HG03432 (cell line): Measurements from ENCODE around the gene DHTKD1.
"Not testable (repeated sequence)": the region's sequence is repeated elsewhere in the genome, so short reads cannot be mapped to it uniquely, and the experiment has no call there.

Experiments used
- ATAC-seq: cut with Tn5 transposase; IDR thresholded peaks from one replicate; pipeline ENCODE4 v1.9.1; 2021; ENCODE audit warnings: mild to moderate bottlenecking, moderate library complexity; ENCODE audit not compliant: unreplicated experiment

The DHTKD1 gene

DNA sequence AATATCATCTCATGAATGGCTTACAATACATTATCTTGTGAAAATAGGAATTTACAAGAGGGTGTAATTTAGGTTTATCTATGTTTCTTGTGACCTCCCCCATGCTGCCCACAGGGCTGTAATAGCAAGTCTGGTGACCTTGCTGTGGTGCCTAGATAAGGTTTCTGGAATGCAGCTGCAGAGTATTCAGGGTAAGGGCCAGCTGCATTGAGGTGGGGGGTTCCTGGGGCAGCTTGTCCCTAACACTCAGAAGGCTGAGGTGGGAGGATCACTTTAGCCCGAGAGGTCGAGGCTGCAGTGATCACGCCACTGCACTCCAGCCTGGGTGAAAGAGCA lies 5.3 kb upstream of the DHTKD1 start:
- no peak for ATAC-seq

DNA sequence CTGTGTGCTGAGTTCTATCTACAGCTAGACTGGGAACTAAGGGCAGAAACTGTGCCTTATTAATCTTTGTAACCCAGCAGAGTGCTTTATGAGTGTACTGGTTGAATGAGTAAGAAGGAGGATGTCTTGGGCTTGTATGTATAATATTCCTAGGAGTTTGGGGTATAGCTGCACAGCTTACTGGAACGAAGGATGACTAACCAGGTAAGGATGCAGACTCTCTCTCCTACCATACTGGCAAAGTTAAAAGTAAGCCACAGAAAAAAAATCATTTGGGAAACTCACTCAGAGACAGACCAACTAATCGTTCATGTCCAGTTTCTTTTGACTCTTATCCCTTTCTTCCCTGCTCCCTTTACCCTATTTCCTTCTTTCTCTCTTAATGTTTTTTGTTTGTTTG lies 1.4 kb upstream of the DHTKD1 start:
- ATAC-seq: no peak

- not testable (repeated sequence) for ATAC-seq
Measured at GRCh38 chr10:12071441-12071840, 2.7 kb downstream of the DHTKD1 start.

- no peak for ATAC-seq
Measured at GRCh38 chr10:12073526-12073925, 4.8 kb downstream of the DHTKD1 start.

GRCh38 chr10:12077580-12078180 lies 8.9 kb downstream of the DHTKD1 start:
- ATAC-seq: peak; percentile 38

DNA sequence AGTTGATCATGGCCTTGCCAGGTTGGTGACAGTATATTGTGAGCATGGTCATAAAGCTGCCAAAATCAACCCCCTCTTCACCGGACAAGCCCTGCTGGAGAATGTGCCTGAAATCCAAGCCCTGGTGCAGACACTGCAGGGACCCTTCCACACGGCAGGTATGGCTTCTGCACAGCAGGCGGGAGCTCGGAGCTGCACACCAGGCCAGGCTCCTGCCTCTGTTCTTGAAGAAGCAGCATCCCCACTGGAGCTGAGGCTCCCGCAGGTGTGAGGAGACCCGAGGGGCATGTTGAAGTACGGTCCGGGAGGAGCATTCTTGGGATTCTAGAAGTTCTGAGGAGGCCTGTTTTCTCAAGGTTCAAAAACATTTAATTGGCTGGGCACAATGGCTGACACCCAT lies 12.7 kb downstream of the DHTKD1 start:
- no peak for ATAC-seq

GRCh38 chr10:12081879-12082557 lies 13.3 kb downstream of the DHTKD1 start:
- no peak for ATAC-seq

- ATAC-seq: no peak
Measured at GRCh38 chr10:12088919-12089318, 20.2 kb downstream of the DHTKD1 start.

GRCh38 chr10:12091421-12091820 lies 22.7 kb downstream of the DHTKD1 start:
- ATAC-seq: no peak

DNA sequence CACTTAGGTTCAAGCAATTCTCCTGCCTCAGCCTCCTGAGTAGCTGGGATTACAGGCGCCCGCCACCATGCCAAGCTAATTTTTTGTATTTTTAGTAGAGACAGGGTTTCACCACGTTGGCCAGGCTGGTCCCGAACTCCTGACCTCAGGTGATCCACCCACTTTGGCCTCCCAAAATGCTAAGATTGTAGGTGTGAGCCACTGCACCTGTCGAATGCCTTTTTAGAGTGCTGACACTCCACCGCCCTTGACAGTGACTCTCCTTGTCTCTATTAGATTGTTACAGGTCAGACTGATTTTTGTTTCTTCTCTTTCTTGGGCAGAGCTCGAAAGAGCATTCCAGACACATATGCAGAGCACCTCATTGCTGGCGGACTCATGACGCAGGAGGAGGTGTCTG lies 28.6 kb downstream of the DHTKD1 start:
- ATAC-seq: not testable (repeated sequence)

DNA sequence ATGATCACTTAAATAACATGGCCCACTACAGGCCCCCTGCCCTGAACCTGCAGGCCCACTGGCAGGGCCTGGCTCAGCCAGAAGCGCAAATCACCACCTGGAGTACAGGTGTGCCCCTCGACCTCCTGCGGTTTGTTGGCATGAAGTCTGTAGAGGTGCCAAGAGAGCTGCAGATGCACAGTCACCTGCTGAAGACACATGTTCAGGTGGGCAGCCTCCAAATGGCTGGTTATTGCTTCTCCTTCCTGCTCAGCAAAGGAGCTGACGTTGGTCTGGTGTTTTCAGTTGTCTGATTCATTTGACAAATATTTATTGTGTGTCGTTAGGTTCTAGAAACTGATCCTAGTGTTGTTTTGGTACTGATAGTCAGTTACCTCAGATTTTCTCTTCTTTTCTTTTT lies 29.0 kb downstream of the DHTKD1 start:
- no peak for ATAC-seq

- ATAC-seq: no peak
Measured at GRCh38 chr10:12098966-12099365, 30.2 kb downstream of the DHTKD1 start.

DNA sequence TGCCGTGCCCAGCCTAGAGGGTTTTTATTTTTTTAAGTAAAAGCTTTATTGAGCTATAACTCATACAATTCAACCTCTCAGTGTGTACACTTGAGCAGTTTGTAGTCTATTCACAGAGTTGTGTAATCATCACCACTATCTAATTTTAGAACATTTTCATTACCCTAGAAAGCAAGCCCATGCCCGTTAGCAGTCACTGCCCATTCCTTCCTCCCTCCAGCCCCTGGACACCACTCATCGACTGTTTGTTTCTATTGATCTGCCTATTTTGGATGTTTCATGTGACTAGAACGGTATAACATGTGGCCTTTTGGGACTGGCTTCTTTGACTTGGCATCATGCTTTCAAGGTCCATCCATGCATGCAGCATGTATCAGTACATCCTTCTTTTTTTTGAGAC lies 35.0 kb downstream of the DHTKD1 start:
- no peak for ATAC-seq

- no peak for ATAC-seq
Measured at GRCh38 chr10:12107781-12108180, 39.0 kb downstream of the DHTKD1 start.

- ATAC-seq: no peak
Measured at GRCh38 chr10:12109286-12109685, 40.5 kb downstream of the DHTKD1 start.

DNA sequence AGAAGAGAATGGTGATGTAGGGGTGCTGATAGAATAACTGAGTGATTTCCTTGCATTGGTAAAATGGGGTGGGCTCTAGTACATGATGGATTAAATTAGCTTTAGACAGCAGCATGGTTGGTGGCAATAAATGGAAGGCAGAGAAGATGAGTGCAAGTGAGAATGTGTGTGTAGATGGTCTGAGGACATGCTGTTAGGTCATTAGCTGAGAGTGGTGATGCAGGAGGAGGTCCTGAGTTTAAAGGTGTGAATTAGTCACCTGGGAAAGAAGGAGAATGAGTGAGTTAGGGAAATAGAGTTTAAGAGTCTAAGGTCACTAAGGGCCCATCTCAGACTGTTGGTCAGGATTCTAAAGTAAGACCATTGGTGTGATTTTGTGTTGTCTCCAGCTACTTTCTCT lies 42.8 kb downstream of the DHTKD1 start:
- ATAC-seq: no peak

GRCh38 chr10:12113627-12114026 lies 44.9 kb downstream of the DHTKD1 start:
- no peak for ATAC-seq

DNA sequence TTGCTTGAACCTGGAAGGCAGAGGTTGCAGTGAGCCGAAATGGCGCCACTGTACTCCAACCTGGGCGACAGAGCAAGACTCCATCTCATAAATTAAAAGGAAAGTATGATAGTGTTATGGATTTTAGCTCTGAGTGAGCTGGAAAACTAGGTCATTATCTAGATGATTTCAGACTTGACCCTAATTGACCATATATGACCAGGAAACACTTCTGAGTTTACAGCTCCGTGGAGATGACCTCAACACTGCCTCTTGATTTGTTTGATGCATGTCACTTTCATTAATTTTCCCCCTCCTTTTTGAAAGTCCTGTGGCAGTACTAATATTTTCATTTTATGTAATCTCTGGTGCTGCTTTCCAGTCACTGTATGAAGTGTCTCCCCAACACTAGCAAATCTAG lies 52.9 kb downstream of the DHTKD1 start:
- no peak for ATAC-seq

DNA sequence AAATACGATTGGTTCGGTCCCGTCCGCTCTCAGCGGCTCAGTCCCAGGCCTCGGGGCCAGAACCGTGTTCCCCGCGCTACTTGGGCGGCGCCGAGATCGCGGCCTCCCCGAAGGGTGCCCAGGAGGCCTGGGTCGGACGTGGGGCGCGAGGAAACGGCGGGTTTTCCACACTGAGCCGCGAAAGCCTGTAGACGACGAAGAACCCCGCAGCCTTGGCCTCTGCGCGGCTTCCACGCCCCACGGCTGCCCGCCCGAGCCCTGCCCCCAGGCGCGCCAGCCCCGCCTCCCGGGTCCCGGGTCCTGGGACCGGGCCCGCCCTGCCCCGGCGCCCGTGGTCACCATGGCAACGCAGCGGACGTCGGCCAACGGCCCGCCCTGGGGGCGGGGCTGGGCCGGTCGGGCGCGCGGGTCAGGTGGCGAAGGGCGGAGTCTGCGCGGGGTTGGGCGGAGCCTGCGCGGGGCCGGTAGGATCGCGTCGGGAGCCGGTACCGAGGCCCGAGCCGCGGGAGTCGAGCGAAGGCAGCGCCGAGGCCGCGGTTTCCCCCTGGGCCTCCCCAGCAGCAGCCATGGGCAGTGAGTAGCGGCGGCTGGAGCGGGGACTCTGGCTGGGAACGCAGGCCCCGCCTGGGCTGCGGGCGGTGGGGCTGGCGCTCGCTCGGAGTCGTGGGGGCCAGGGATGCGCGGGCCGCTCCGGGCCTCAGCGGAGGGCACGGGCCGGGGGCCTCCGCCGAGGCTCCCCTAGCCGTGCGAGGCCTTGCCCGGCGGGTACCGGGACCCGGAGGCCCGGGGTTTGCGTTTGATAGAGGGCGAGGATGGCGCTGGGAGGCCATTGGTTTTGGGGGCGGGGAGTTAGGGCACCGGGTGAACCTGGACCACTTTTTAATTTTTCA lies 60.7 kb downstream of the DHTKD1 start, which contains the start of gene SEC61A2:
Gene SEC61A2, plus strand, starts transcription at position 456 of the 890 bp plus-strand sequence. Its CDS starts 111 bp downstream, at position 567.
- peak; percentile 93 for ATAC-seq

- peak; percentile 44 for ATAC-seq
Measured at GRCh38 chr10:12130237-12130872, 61.6 kb downstream of the DHTKD1 start.

- no peak for ATAC-seq
Measured at GRCh38 chr10:12135631-12136030, 66.9 kb downstream of the DHTKD1 start.
